HEK293T (cell line): ENCODE data around the gene PRPF40A.

Experiments
- ARNT ChIP-seq: fragments of 450-650 bp; IDR thresholded peaks from 2 replicates; pipeline ENCODE4 v1.6.1; 2017; ENCODE audit warnings: mild to moderate bottlenecking
- CTBP1 ChIP-seq: fragments of 450-650 bp; IDR thresholded peaks from 2 replicates; pipeline ENCODE4 v1.6.1; 2016; ENCODE audit warnings: borderline replicate concordance
- FOXK2 ChIP-seq: fragments of 450-650 bp; IDR thresholded peaks from 2 replicates; pipeline ENCODE4 v1.6.1; 2016; ENCODE audit warnings: mild to moderate bottlenecking
- HDGF ChIP-seq: fragments of 450-650 bp; IDR thresholded peaks from 2 replicates; pipeline ENCODE4 v1.6.1; 2017; ENCODE audit warnings: antibody characterized with exemption, borderline replicate concordance
- SP1 ChIP-seq: fragments of 450-650 bp; IDR thresholded peaks from 2 replicates; pipeline ENCODE4 v1.6.1; 2017
- TARDBP ChIP-seq: fragments of 450-650 bp; IDR thresholded peaks from 2 replicates; pipeline ENCODE4 v1.6.1; 2016
- ZNF384 ChIP-seq: fragments of 450-650 bp; IDR thresholded peaks from 2 replicates; pipeline ENCODE4 v1.6.1; 2016

DNA sequence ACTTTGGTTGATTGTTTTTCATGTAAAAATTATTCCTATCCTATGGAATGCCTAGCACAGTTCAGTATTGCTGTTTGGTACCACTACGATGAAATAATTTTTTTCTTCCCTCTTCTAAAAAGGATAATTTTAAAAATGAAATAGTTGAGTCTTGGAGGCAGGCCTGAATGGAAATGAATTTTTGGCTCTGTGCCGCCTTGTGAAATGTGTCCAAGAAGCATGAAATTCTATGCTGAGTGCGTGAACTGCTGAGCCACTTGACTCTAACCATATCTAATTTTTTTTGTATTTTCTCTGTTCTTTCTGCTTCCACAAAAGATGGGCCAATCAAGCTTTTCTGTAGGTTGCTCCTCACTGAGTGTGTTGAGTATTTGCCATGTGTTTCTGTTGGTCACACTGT lies 95.0 kb downstream of the PRPF40A start:
- TF ChIP-seq ZNF384 (no peak), SP1 (no peak), TARDBP (no peak), CTBP1 (no peak), HDGF (no peak), FOXK2 (no peak), ARNT (no peak)
